Hematopoietic multipotent progenitor cell treated with erythropoietin and hydrocortisone succinate and interleukin-3 and kit ligand, for 17 days (in vitro differentiated cells): ENCODE results near the gene MASP1.

ENCODE experiments used
- DNase-seq: peaks from one replicate; pipeline ENCODE4 v3.0.0-alpha.2; 2015; ENCODE audit warnings: low spot score

The MASP1 gene, protein sequence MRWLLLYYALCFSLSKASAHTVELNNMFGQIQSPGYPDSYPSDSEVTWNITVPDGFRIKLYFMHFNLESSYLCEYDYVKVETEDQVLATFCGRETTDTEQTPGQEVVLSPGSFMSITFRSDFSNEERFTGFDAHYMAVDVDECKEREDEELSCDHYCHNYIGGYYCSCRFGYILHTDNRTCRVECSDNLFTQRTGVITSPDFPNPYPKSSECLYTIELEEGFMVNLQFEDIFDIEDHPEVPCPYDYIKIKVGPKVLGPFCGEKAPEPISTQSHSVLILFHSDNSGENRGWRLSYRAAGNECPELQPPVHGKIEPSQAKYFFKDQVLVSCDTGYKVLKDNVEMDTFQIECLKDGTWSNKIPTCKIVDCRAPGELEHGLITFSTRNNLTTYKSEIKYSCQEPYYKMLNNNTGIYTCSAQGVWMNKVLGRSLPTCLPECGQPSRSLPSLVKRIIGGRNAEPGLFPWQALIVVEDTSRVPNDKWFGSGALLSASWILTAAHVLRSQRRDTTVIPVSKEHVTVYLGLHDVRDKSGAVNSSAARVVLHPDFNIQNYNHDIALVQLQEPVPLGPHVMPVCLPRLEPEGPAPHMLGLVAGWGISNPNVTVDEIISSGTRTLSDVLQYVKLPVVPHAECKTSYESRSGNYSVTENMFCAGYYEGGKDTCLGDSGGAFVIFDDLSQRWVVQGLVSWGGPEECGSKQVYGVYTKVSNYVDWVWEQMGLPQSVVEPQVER

DNA sequence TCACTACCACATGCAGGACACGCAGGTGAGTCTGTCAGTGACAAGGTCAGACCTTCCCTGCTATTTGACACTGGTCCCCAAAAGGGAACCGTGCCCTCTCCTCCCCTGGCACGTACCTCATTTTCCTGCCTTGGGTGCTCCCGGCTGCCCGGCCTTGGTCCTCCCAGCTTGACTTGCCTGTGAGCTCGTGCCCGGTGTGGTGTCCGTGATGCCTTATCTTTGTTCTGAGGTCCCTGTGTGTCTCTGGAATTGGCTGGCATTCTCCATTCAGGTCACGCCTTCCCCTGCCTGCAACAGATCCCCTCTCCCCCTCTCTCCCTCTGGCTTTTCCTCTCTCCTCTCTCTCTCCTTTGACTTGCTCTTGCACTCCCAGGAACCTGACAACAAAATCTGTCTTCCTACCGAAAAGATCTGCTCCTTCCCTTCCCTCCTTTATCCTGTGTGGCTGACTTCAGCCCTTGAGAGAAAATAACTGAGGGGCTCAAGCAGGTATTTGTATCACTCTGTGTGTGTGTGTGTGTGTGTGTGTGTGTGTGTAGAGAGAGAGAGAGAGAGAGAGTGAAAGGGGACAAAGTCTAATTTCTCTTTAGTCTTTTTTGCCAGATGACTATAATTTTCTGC, at the start of gene MASP1:
MASP1 (minus strand) TSS at position 226 of the 621 bp plus-strand sequence; CDS start at position 121, 105 bp downstream.
- no peak for DNase-seq

DNA sequence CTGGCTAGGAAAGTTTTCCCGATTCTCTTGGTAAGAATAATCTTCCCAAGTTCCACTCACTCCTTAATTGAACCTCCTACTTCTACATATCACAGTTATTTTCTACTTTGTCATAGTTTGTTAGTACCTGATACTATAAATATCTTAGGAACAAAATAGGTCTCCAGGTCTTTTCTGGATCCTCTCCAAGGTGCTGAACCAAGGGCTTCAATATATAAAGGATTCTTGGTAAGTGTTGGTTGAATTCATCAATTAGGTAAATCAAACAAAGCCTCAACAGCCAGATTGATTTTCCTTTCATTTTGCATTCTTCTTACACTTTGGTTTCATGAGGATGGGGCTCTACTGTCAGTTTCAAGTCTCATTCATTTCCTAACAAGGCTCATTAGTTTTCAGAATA, 49.0 kb upstream of the MASP1 start:
- no peak for DNase-seq

DNA sequence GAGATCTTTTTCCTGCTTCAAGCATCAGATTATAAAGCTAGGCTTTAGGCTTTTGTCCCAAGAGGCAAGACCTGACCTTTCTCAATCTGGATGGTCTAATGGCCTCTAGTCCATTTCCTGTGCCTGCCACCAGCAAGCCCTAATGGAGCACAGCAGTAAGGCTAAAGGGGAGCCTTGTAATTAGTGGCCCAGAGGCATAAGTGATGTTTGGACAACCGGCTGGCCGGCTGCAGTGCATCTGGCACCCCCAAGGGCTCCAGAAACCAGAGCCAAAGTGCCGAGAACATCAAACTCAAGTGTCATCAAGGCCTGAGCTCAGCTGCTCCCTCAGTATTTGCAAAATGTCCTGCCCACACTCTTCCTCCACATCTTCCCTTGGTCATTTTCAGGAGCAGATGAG, 44.8 kb upstream of the MASP1 start:
- DNase-seq = no peak

DNA sequence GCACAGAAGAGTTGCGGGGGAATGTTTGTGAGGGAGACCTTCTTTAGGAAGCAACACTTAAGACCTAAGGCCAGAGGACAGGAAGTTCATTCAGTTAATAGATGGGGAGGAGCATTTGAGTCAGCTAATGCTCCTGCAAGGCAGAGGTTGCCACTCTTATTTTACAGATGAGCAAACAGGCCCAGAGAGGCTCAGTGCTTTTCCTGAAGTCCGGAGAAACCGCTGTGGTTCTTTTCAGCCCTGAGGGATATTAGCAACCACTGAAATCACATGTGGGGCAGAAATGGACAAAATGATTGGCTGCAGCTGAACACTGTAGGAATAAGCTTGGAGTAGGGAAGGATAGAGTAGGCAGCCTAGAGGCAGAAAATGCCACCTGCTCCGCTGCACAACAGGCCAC, 43.4 kb upstream of the MASP1 start:
- DNase-seq = no peak

DNA sequence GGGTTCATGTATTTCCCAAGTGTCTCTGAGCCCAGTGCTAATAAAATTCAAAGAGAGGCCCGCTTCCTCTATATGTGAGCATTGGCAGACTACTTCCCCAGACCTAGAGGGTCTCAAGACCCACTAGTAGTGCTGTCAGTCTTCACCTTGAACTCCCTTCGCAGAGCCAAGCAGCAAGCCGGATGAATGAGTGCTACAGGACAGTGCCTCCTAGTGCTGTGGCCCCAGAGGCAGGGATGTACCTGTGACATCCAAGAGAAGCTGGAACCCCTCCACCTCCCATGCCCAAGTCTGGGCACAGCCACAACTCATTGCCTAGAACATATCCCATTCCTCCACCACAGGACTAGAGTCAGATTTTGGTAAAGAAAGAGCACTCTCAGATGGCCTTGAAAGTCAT, 37.2 kb upstream of the MASP1 start:
- no peak for DNase-seq

DNA sequence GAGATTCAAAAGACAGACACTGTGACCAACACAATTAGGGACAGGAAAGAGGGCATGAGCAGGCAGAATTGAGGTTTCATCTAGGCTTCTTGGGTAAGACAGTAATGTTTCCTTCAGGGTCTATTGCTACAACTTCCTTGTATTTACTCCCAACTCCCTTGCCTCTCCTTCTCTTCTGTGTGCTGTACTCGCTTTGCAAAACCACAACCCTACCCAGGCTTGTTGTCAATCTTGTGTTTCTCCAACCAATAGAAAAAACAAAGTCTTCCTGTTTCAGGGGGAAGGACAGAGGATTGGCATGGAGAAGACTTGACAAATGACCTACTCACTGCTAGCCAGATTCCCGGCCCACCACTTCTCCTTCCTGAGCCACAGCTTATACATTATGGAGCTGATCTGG, 36.3 kb upstream of the MASP1 start:
- DNase-seq = no peak

DNA sequence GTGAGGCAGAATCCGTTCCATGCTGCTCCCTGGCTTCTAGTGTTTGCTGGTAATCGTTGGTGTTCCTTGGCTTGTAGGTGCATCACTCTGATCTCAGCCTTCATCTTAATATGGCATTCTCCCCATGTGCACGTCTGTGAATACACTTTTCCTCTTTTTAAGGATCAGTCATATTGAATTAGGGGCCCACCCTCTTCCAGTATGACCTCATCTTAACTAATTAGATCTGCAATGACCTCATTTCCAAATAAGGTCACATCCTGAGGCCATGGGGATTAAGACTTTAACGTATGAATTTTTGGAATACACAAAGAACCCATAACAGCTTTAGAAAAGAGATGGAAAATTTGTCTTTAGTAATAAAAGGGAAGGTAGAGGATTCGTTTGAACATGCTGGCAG, 34.1 kb upstream of the MASP1 start:
- DNase-seq = no peak

DNA sequence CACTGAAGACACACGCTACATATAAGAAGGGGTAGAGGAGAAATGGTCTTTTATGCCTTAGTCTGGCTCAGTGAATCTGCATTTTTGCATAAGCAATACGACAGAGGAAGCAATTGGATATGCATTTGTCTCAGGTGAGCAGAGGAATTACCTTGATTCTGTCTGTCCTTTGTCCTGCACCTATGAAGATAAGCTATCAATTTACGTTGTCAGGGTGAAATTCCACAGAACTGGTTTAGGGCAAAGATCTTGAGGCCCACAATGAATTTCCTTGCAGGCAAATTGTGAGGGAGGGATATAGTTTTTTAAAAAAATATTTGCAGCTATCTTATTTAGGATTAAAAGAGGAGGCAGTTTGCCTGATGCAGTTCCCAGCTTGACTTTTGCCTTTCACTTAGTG, 31.6 kb upstream of the MASP1 start:
- no peak for DNase-seq

DNA sequence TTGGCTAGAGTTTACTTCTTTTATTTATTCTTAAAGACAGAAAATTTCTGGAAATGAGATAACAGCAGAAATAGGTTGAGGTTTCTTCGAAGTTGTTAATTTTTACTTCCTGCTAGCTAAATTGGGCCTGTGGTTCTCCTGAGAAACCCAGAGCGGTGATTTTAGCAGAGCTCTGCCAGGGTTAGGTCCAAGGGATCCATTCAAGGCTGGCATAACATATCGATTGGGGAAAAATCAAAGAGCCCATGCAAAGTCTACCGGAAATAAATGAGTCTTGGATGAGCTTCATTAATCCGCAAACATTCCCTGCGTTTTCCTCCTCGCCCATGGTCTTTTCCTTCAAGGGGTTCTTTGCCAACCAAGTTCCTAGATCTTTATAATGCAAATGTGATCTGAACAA, 30.8 kb upstream of the MASP1 start:
- DNase-seq = no peak

DNA sequence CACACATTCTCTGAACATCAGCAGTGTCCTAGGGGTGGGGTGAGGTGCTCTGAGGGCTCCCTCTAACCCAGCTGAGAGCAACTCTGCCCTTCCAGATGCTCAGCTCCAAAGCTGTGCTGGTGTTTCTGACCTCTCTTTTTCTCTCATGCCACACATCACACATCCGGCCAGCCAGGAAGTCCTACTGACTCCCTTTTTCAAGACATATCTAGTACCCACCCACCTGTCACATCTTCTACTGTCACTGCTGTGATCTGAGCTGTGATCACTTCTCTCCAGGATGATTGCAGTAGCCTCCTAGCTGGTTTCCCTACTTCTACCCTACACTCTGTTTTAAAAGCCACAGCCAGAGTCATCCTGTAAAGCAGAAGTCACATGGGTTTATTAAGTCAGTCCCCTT, 30.2 kb upstream of the MASP1 start:
- DNase-seq = no peak

DNA sequence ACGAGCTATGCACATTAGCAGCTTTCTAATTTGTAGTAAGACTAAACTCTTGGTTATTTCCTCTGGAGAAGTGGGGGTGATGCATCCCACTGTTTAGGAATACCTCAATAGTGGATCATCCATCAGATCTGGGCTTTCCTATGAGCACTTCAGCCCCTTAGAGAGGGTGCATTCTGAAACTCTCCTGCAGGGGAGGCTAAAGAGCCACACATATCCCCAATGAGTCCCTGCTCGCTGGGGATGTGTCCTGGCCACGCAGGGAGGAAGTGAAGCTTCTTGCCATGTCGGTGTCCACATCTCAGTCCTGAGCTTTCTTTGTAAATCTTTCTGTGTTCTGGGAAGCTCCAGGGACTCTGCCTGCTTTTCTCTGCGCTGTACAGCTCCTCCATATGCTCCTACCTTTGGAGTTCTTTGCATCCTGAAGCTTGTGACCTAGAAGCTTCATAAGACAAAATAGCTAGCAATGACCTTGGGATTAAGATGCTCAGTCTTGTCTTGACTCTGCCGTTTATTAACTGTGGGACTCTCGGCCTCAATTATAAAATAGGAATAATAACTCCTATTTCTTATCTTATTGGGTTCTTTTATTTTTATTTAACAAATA, 28.3 kb upstream of the MASP1 start:
- DNase-seq = no peak

DNA sequence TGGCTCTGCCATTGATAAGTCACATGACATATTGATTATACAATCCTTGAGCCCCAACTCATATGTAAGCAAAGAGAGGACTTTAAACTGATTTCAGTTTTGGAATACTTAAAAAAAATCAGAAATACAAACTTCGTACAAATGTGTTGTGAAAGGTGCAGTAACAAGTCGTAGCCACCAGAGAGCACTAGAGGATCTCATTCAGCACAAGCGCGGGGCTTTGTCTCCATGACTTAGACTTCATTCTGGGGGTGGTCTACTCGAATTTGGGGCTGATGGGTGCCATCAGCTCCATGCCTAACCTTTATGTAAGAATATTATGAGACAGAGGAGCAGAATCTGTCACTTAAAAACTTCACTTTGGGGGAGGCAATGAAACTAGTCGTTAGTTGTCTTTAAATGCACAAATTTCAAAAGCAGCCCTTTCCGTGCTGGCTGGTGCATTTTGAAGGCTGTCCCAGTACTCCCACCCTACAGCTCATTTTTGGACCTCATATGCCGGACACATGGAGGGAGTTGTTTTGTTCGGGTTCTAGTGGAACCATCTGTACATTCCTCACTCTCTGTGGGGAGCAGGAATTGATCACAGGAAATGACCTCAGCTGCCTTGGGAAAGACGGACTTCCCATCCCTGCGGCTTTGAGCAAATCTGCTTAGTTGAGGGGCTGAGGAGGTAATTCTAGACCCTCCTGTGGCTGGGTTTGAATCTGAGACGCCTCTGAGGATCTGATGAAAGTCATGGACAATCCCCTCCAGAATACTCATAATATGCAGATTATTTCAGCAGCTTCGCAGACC, 27.5 kb upstream of the MASP1 start:
- peak; percentile 28 for DNase-seq

DNA sequence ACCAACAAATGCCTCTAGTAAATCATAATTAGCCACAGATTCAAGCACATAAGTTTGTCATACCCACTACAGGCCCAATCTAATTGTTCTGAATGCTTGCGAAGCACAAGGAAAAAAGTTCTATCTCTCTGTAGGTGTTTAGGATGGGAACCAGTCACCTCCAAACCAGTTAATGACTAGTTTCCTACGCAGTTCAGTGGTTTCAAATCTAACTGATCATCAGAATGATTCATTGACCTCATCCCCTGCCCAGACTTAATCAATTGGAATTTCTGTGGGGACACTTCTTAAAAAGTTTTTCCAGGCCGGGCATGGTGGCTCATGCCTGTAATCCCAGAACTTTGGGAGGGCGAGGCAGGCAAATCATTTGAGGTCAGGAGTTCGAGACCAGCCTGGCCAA, 24.3 kb upstream of the MASP1 start:
- no peak for DNase-seq

DNA sequence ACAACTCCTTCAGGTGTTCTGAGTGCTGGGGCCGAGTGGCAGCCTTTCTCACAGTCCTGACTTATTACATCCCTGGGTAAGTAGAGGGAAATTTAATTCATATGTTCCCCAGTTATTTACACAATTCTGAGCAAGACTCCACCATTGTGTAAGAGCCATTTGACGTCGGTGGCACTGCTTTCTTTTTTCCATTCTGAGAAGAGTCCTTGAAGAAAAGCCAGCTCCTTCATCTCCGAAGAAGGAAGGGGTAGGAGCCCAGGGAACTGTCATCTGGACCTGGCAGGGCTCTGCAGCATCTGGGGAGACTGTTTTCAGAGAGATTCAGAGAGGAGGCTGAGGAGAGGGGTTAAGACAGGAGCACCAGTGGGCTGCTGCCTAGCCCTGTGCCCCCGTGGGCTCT, 22.6 kb upstream of the MASP1 start:
- DNase-seq = no peak

DNA sequence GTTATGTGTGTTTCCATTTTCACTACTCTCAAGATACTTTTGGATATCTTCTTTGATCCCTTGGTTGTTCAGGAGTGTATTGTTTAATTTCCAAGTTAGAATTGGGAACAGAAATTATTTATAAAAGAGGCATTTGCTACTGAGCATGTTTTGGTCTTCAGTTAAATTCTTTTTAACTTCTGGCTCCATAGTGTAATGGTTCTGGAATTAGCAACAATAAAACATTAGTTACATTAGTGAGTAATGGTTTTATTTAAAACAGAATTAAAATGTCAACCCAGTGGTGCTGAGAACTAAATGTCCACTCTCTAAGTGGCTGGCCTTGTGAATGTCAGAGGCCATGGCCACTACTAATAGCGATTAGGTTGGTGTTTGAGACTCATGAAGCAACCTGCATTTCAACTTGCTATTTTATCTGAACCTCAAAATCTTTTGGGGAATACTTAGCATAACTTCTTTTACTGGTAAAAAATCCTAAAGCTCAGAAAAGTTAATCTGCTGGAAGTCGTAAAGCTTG, 19.5 kb upstream of the MASP1 start:
- DNase-seq = no peak

DNA sequence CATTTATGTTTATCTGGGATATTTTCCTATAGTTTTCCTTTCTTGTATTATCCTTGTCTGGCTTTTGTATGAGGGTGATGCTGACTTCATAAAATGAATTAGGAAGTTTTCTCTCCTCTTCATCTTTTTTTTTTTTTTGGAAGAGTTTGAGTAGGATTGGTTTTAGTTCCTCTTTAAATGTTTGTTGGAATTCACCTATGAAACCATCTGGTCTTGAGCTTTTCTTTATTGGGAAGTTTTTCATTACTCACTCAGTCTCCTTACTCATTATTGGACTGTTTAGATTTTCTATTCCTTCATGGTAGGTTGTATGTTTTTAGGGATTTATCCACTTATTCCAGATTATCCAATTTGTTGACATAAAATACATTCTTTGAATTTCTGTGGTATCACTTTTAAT, 18.7 kb upstream of the MASP1 start:
- no peak for DNase-seq

DNA sequence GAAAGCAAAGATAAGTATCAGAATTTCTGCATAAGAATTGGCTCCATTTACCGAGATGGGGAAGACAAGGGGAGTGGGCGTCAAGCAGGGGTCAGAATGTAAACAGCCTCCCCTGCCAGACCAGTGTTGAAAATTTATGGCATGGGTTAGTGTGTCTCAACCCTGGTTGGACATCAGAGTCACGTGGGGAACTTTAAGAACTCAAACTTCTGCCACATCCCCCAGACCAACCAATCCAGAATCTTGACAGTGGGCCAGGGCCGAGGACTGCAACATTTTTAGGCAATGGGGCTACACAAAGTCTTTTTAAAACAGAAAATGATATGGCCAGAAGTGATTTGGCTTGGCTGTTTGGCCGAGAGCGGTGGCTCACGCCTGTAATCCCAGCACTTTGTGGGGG, 14.3 kb upstream of the MASP1 start:
- DNase-seq = no peak

DNA sequence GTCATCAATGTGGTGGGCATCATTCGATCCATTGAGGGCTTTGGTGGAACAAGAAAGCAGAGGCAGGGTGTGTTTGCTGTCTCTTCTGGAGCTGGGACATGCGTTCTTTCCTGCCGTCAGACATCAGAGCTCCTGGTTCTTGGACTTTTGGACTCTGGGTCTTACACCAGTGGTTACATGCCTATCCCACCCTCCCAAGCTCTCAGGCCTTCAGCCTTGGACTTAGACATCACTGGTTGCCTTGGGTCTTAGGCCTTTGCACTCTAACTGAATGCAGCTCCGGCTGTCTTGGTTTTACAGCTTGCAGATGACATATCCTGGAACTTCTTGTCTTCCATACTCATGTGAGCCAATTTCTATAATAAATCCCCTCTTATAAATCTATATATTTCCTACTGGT, 8.1 kb upstream of the MASP1 start:
- no peak for DNase-seq

DNA sequence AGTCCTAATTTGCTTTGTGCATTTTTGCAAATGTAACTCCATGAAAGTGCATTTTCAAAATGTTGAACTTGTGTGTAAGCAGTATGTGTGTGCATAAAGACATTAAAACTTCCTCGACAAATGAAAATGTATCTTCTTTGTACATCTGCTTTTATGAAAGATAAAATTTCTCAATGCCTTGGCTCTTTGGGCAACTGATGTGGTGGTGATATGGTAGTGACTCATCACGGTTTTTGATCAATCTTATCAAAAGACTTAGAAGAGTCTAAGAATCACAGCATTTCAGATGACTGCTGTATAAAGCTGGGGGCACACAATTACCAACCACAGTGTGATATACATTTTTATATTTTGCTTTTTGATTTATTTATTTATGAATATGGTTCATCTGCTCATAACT, 5.4 kb upstream of the MASP1 start:
- no peak for DNase-seq

DNA sequence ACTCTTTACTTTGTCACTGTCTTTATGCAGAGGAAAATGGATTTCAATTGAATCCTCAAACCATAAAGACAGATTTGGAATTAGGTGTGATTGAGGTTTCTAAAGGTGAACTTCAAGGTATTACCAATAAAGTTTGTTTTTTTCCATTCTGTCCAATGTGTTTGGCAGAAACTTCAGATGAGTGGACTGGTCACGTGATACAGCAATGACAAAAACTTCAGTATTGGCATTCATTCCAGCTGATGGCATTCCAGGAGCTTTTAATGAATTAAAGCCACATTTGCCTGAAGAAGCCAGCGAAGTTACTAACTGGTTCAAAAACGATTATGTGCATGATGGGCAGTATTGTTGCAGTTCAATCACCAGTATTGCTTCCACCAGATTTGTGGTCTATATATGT, 4.5 kb upstream of the MASP1 start:
- DNase-seq = no peak

DNA sequence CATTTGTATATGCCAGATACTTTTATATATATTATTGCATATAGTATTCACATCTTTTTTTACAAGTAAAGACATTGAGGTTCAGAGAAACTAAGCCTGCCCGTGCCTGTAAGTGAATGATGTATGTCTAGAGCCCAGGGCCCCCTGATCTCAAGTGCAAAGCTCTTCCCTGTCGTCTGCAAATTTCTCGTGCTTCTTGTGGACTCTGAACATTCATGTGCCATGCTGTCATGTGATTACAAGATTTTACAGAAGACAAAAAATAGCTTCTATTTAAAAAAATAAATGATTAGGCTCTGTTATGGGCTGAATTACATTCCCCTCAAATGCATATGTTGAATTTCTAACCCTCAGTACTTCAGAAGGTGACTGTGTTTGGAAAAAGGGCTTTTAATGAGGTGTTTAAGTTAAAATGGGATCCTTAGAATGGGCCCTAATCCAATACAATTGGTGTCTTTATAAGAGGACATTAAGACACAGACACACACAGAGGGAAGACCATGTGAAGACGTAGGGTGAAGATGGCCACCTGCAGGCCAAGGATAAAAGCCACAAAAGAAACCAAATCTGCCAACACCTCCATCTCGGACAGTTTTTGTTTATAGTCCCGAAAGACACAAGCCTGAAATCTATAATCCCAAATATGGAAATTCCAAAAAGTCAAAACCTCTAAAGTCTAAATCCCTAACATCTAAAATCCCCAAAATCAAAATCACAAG, 3.9 kb upstream of the MASP1 start:
- DNase-seq = no peak
